Kidney epithelial cell (primary cell): Measurements from ENCODE around the gene SHE. TPM values are rescaled to one million over a fixed set of nuclear protein-coding genes. Genes with fewer than 3 reads are reported as not detected.

Experiments used
- DNase-seq: peaks from one replicate; pipeline ENCODE4 v3.0.0-alpha.2; 2010; ENCODE audit warnings: low read depth
- H3K27me3 ChIP-seq: 2 replicates; pipeline ENCODE4 v1.6.0; 2011; ENCODE audit warnings: low read length; ENCODE audit not compliant: control insufficient read depth, insufficient read depth
- H3K36me3 ChIP-seq: 2 replicates; pipeline ENCODE4 v1.5.1; 2011; ENCODE audit warnings: low read length; ENCODE audit not compliant: control insufficient read depth, insufficient read depth
- H3K4me3 ChIP-seq: 2 replicates; pipeline ENCODE4 v1.5.1; 2011; ENCODE audit warnings: low read depth, mild to moderate bottlenecking, control low read depth, low read length
- total RNA-seq: library from RNA; depleted of rRNA; stranded (reverse); fragments of >200 nt; gene quantifications from 2 replicates; pipeline ENCODE4 v1.2.3, GENCODE V29; 2015
- TF ChIP-seq, protein P1 (sequence below): IDR thresholded peaks from 2 replicates; pipeline ENCODE4 v1.5.1; 2011; ENCODE audit warnings: mild to moderate bottlenecking, moderate library complexity, low read length, control low read depth, inconsistent platforms; ENCODE audit not compliant: insufficient read depth, poor library complexity, severe bottlenecking

The SHE gene
- total RNA-seq, result under 0.01 TPM in 1 of 2 replicates, not detected in the other

DNA sequence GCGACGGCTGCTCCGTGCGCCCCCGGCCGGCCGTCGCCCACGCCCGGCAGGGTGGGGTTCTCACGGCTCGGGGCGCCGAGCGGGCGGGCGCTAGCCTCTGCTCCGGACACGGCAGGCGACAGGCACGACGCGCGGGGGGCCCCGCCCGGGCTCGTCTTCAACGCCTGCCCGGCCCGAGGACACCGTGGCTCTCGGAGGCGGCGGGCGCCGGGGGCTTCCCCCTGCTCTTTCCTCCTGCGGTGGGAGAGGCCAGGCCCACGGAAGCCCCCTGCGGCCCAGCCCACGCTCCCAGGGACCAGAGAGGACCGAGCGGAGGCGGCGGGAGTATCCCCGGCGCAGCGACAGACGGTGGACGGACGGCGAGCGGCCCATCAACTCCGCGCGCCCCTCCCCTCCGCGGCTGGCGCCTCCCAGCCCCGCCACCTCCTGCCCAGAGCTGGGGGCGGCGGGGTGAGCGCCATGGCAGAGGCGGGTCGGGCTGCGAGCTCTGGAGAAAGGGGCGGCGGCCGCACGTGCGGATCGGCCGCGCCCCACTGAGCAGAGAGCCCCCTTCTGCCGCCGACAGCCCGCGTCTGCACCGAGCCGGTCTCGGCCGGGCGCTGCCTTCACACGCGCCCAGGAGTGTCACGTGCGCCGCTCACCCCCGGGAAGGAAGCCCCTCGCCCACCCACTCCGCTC lies at the start of gene SHE, which contains the start of gene TDRD10:
Gene SHE (minus strand): TSS at position 347 of the 678 bp plus-strand sequence. CDS start 386 bp downstream, outside the sequence.
Gene TDRD10 (plus strand): TSS at position 154 of the 678 bp plus-strand sequence. CDS start 4,685 bp downstream, outside the sequence.
- peaks cover 44% of the 10 kb centered on the region for H3K27me3 ChIP-seq
- H3K4me3 ChIP-seq, result no peak within 1 kb of the TSS
- TF ChIP-seq, protein P1, sequence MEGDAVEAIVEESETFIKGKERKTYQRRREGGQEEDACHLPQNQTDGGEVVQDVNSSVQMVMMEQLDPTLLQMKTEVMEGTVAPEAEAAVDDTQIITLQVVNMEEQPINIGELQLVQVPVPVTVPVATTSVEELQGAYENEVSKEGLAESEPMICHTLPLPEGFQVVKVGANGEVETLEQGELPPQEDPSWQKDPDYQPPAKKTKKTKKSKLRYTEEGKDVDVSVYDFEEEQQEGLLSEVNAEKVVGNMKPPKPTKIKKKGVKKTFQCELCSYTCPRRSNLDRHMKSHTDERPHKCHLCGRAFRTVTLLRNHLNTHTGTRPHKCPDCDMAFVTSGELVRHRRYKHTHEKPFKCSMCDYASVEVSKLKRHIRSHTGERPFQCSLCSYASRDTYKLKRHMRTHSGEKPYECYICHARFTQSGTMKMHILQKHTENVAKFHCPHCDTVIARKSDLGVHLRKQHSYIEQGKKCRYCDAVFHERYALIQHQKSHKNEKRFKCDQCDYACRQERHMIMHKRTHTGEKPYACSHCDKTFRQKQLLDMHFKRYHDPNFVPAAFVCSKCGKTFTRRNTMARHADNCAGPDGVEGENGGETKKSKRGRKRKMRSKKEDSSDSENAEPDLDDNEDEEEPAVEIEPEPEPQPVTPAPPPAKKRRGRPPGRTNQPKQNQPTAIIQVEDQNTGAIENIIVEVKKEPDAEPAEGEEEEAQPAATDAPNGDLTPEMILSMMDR, result no peak
- no peak for DNase-seq
- H3K36me3 ChIP-seq, result no peaks in the 10 kb centered on the region

DNA sequence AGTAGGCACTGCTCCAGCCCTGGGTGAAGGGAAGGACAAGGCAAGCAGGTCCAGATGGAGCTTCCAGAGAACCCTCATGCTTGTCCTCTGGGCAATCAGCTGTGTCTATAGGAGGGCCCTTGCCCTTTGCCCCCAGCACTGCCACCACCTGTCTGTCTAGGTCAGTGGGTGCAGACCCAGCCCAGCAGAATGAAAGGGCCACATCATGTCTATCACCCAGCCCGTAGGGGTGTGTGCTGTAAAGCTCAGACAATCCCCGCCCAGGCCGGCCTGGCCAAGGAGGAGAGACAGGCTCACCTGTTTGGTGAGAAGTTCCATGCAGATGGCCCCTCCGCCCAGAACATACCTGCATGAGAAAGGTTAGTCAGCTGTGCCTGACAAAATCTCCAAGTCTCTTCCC lies 49.3 kb upstream of the SHE start:
- Histone ChIP-seq H3K36me3 (peaks cover 5% of the 10 kb centered on the region), H3K27me3 (no peaks in the 10 kb centered on the region), H3K4me3 (no peak overlapping the region)
- TF ChIP-seq, protein P1, result no peak
- DNase-seq, result no peak

DNA sequence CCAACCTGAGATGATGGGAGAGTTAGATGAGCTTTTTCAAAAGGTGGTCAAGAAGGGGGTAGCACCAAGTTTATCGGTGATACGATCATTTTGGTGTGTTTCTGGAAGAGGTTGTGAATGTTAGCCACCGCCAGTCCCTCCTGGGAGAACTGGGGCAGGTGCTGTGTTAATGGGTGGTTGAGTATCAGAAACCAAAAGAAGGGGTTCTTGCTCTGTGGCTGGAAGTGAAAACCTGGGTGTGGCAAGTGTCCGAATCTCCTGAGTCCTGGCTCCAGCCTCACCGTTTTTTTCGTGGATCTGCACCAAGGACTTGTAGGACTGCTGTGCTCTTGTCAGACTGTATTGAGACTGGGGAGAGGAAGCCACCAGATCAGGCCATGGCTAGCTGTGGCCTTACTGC lies 48.4 kb upstream of the SHE start:
- H3K27me3 ChIP-seq, result no peaks in the 10 kb centered on the region
- H3K36me3 ChIP-seq, result peaks cover 5% of the 10 kb centered on the region
- no peak overlapping the region for H3K4me3 ChIP-seq
- DNase-seq, result no peak
- TF ChIP-seq, protein P1, result no peak

DNA sequence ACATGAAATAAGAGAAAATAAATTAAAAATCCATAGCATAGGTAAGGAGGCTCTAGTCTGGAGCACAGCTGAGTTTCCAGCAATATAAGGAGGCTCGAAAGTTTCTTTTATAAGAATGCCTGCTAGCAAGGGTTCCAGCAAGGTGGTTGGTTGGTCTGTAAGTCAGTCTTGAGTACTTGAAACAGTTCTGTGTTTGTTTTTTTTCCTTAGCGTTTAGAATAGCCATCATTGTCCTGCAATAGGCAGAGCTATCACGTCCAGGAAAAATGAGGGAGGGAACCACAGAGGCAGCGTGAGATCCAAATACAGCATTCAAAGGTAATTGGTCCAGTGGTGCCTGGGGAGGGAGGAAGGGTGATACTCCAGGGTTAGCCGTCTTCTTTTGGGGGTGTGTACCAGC lies 47.9 kb upstream of the SHE start:
- TF ChIP-seq, protein P1, result no peak
- no peak for DNase-seq
- H3K27me3 ChIP-seq, result no peaks in the 10 kb centered on the region
- H3K36me3 ChIP-seq, result peaks cover 5% of the 10 kb centered on the region
- no peak overlapping the region for H3K4me3 ChIP-seq

DNA sequence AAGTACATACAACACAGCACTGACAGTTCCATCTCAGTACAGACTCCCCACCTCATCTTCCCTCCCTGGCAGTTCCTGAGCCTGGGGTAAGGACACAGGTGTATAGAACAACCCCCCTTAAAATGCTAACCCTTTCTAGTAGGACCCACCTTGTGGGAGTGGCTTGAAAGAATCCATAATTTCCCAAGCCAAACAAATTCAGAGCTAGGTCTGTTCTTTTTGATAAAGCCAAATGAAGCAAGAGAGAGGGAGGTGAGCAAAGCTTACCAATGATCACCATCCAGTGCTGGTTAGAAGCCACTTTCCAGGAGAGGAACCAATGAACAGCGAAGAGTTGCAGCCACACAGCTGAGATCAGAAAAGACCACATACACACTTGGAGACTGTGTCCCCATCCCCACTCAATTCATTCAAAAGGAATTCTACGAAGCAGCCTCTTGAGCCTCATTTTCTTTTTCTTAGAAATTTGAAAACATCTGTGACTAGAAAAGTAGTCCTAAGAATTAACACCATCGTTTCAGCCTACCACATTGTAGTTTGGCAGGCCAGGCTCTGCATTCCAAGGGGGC lies 47.1 kb upstream of the SHE start:
- H3K27me3 ChIP-seq, result no peaks in the 10 kb centered on the region
- no peak overlapping the region for H3K4me3 ChIP-seq
- TF ChIP-seq, protein P1, result no peak
- H3K36me3 ChIP-seq, result peaks cover 5% of the 10 kb centered on the region
- DNase-seq, result no peak

DNA sequence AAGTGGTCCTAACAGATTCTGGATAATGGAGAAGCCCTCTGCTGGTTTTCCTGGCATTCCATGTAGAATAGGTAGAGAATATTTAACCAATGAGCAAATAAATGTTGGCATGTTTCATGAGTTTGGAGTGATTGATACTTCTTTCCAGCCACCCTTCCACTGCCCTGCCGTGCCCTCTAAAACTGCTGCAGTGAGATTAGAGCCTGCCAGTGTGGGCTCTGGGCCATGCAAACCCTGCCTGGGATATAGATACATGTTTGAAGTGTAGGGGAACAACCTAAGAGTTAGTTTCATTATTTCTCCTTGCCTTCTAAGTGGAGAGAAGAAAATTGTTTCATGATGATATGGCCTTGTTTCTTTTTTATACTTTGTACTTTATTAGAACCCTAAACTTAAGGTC lies 45.8 kb upstream of the SHE start:
- TF ChIP-seq, protein P1, result no peak
- H3K4me3 ChIP-seq, result no peak overlapping the region
- peaks cover 7% of the 10 kb centered on the region for H3K27me3 ChIP-seq
- peaks cover 3% of the 10 kb centered on the region for H3K36me3 ChIP-seq
- no peak for DNase-seq
